Measurements from ENCODE around the gene ABAT.
"Not testable (repeated sequence)": the region's sequence is repeated elsewhere in the genome, so short reads cannot be mapped to it uniquely, and the experiment has no call there.

Gene ABAT

GRCh38 chr16:8649829-8650554, 24.4 kb upstream of the ABAT start:
- DNase-seq = no peak

- not testable (repeated sequence) for DNase-seq
Observed at GRCh38 chr16:8651958-8652357, 22.5 kb upstream of the ABAT start.

GRCh38 chr16:8655184-8655717, 19.2 kb upstream of the ABAT start:
- DNase-seq = no peak

- no peak for DNase-seq
Observed at GRCh38 chr16:8656376-8656775, 18.0 kb upstream of the ABAT start.

GRCh38 chr16:8660841-8661301, 13.5 kb upstream of the ABAT start:
- peak; percentile 74 for DNase-seq

- DNase-seq = no peak
Observed at GRCh38 chr16:8661703-8662102, 12.7 kb upstream of the ABAT start.

GRCh38 chr16:8663192-8664089, 11.0 kb upstream of the ABAT start:
- DNase-seq = no peak

GRCh38 chr16:8665529-8665928, 8.9 kb upstream of the ABAT start:
- no peak for DNase-seq

- DNase-seq = no peak
Observed at GRCh38 chr16:8667492-8667891, 6.9 kb upstream of the ABAT start.

GRCh38 chr16:8668113-8668512, 6.3 kb upstream of the ABAT start:
- no peak for DNase-seq

GRCh38 chr16:8669481-8669880, 4.9 kb upstream of the ABAT start:
- no peak for DNase-seq

- no peak for DNase-seq
Observed at GRCh38 chr16:8670014-8670560, 4.3 kb upstream of the ABAT start.

GRCh38 chr16:8673611-8674412, 605 bp upstream of the ABAT start:
- DNase-seq = no peak

- DNase-seq = no peak
Observed at GRCh38 chr16:8675183-8676159, 1.1 kb downstream of the ABAT start.

- no peak for DNase-seq
Observed at GRCh38 chr16:8676160-8676547, 1.7 kb downstream of the ABAT start.

GRCh38 chr16:8676737-8677375, 2.4 kb downstream of the ABAT start:
- DNase-seq = no peak

GRCh38 chr16:8677481-8677880, 3.1 kb downstream of the ABAT start:
- DNase-seq = no peak

GRCh38 chr16:8678068-8678927, 3.9 kb downstream of the ABAT start:
- DNase-seq = no peak

GRCh38 chr16:8679151-8679550, 4.7 kb downstream of the ABAT start:
- DNase-seq = no peak
